Measurements from ENCODE around the gene TRIM47.

TRIM47 gene

DNA sequence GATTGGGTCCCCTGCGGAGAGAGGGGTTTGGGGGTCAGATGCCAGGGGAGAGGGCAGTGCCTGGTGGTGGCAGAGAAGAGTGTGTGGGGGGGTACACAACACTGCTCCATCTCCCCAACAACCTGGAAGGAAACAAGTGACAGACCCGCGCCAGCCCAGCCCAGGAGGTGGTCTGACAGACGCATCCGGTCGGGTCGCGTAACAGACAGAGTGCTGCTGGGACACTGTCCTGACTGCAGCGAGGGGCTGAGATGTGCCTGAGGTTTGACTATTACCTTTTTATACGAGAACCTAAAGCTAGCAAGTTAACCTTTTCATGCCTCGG is 50.3 kb downstream of the TRIM47 start:
- DNase-seq, result no peak

DNA sequence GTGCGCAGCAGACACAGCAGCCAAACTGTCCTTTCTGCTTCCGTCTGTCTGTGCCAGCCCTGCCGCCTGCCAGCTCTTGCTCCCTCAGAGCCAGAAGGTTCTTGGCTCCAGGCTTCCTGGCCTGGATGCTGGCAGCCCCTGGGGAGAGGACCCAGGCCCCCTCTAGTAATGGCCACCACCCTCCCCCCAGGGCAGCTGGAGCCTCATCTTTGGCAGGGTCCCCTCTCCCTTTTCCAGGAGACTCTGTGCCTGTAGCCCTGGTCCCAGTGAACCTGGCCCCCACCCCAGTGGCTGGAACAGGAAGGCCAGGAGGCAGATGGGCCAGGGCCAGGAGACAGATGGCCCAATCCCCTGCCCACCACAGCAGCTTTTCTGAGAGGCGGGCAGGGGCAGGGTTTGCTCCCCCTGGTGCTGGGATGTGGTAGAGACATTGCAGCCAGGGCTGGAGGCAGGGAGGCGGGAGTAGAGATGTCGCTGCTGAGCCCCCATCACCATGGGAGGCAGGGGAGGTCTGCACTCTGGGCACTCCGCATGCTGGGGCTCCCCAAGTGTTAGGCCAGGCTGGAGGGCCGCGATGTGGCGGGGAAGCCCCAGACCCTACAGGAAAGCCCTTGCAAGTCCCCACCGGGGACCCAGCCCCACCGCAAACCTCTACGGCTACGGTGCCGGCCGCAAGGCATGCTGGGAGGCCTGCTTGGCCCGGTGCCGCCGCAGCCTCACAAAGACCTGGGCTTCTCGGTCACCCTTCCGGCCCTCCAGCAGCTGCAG is 50.9 kb downstream of the TRIM47 start:
- DNase-seq, result peak; percentile 79

DNA sequence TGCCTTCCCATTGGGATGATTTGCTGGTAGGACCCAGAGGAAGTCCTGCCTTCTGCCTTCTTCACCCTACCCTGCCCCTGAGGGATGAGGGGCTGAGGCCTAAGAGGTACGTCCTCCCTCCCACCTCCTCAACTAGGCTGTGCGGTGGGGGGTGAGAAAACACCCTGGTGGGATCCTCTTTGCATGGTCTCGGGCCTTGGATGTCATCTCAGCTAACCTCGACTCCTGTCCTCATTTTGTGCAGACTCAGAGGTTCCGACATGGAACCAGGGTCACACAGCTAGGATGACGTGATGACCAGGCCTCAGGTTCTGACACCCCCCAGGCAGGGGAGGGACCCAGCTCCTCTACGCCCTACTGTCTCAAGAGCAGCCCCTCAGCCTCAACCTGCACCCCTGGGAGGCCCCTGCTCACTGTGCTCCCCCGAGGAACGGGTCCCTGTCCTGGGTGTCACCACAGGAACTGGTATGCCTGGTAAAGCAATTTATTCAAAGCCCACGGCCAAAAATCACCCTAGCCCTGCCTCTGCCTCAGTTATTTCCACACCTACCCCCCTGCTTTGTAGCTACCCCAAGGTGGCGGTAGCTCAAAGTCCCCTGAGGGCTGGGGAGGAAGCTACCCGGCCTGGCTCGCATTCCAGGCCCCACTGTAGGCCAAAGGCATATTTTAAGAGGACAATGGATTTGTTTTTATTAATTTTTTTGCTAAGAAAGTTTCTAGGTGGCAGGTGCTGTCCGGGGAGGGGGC is 51.6 kb downstream of the TRIM47 start:
- no peak for DNase-seq

GRCh38 chr17:75825748-75826370 is 52.5 kb downstream of the TRIM47 start:
- no peak for DNase-seq

GRCh38 chr17:75825149-75825552 is 53.2 kb downstream of the TRIM47 start:
- DNase-seq, result no peak

GRCh38 chr17:75824666-75825065 is 53.7 kb downstream of the TRIM47 start:
- DNase-seq, result no peak
